ENCODE data around the gene NGEF.

DNA sequence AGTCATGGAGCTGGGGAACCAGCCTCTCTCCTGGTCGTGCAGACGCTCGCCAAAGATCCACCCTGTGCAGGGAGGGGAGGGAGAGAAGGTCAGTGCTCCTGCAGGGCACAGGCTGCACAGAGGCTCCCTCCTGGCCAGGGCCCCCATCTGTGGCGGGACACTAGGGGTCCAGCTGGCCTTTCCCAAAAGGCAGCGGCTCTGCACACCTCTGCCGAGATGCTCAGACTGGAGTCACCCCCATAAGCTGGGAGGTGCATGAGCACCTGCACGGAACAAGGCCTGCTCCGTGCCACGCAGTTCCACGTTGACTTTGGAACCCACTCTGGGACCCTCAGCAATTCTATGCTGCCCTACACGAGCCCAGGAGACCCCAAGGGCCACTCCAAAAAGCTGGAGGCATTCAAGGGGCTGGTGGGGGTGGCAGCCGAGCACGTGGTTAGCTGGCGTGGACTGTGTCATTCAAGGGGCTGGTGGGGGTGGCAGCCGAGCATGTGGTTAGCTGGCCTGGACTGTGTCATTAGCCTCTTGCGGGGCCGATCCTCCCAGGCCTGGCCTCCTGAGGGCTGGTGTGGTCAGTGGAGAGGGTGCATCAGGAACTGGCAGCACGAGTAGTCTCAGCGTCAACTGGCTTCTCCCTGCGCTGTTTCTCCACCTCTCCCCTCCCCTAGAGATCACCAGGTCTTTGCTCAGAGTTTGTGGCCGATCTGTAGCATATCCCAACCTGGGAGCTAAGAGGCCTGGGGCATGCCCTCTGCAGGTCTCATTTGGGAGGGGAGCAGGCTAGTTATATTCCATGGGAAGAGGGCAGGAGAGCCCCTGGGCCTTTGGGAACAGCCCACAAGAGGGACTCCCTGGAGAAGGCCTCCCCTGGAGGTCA is 133.2 kb downstream of the NGEF start:
- no peak for TF ChIP-seq NR2C2 (CRISPR knock-in tag; IDR thresholded peaks at IDR 0.05)
- TF ChIP-seq NR2C2 (tag; IDR thresholded peaks at IDR 0.05) = no peak
- no peak for TF ChIP-seq MAX (CRISPR knock-in tag; IDR thresholded peaks at IDR 0.05)
- no peak for TF ChIP-seq CTCF (IDR thresholded peaks at IDR 0.05 in 2 of 3, conservative IDR thresholded peaks at IDR 0.05 in 1 of 3; ENCODE audit: insufficient read depth in 2 of 3, low read depth in 1 of 3, low read length in 3 of 3)

All from K562 (cell line).